CD4-positive, alpha-beta memory T cell (primary cell): ENCODE results near the gene HDAC5. TPM values are rescaled to one million over a fixed set of nuclear protein-coding genes. Genes with fewer than 3 reads are reported as not detected.

ENCODE experiments used
- CTCF ChIA-PET: fragments of 350-600 bp; sonication (Branson Sonifier 250); formaldehyde crosslinking; loops from one replicate; lab custom pipeline; 2021; ENCODE audit warnings: inconsistent platforms; ENCODE audit not compliant: partially characterized antibody; lab: Charles Lee
- POLR2A ChIA-PET: fragments of 350-600 bp; sonication (Branson Sonifier 250); formaldehyde crosslinking; loops from one replicate; lab custom pipeline; 2021; ENCODE audit not compliant: partially characterized antibody; lab: Charles Lee
- DNase-seq, 5 donors: peaks; one replicate each; pipeline versions ENCODE4 v3.0.0 to v3.0.0-alpha.2; 2020 to 2022; ENCODE audit warnings: mixed read lengths in 1 of 5
- H3K27ac ChIP-seq: one replicate; pipeline ENCODE4 v1.7.0; 2013; ENCODE audit warnings: low read depth, low read length
- H3K27me3 ChIP-seq: 2 replicates; pipeline ENCODE4 v1.7.0; 2013; ENCODE audit warnings: mild to moderate bottlenecking, low read length, moderate library complexity; ENCODE audit not compliant: insufficient read depth
- H3K36me3 ChIP-seq: 2 replicates; pipeline ENCODE4 v1.7.0; 2013; ENCODE audit warnings: mild to moderate bottlenecking, low read length, moderate library complexity; ENCODE audit not compliant: insufficient read depth
- H3K4me1 ChIP-seq: 2 replicates; pipeline ENCODE4 v1.7.0; 2013; ENCODE audit warnings: mild to moderate bottlenecking, low read length, moderate library complexity; ENCODE audit not compliant: insufficient read depth
- H3K4me3 ChIP-seq, 2 donors: one replicate each; pipeline ENCODE4 v1.7.0; 2013; ENCODE audit warnings: low read length in 2 of 2, mild to moderate bottlenecking in 1 of 2
- H3K9me3 ChIP-seq, 2 donors: one replicate each; pipeline ENCODE4 v1.7.0; 2013; ENCODE audit warnings: low read length in 2 of 2, control low read depth in 1 of 2; ENCODE audit not compliant: control insufficient read depth in 1 of 2
- H3K27ac Mint-ChIP-seq, 7 donors: one replicate each; pipeline ENCODE4 v1.8.0; 2020 to 2021; ENCODE audit warnings: mixed read lengths in 7 of 7, mild to moderate bottlenecking in 6 of 7, inconsistent platforms in 3 of 7, moderate library complexity in 3 of 7
- H3K27me3 Mint-ChIP-seq, 2 donors: one replicate each; pipeline ENCODE4 v1.8.0; 2020 to 2021; ENCODE audit warnings: mixed read lengths in 2 of 2
- H3K36me3 Mint-ChIP-seq, 2 donors: one replicate each; pipeline ENCODE4 v1.8.0; 2020 to 2021; ENCODE audit warnings: mixed read lengths in 2 of 2, inconsistent platforms in 1 of 2, mild to moderate bottlenecking in 1 of 2
- H3K4me1 Mint-ChIP-seq, 4 donors: one replicate each; pipeline ENCODE4 v1.8.0; 2020 to 2021; ENCODE audit warnings: mixed read lengths in 4 of 4, mild to moderate bottlenecking in 1 of 4
- H3K4me3 Mint-ChIP-seq, 8 donors: one replicate each; pipeline ENCODE4 v1.8.0; 2020 to 2021; ENCODE audit warnings: mixed read lengths in 8 of 8, mild to moderate bottlenecking in 7 of 8, moderate library complexity in 6 of 8, inconsistent platforms in 3 of 8
- H3K9me3 Mint-ChIP-seq, 8 donors: one replicate each; pipeline ENCODE4 v1.8.0; 2020 to 2021; ENCODE audit warnings: mixed read lengths in 8 of 8, mild to moderate bottlenecking in 5 of 8, inconsistent platforms in 3 of 8, moderate library complexity in 1 of 8
- intact Hi-C: fragments of 100-400 bp; cut with micrococcal nuclease; formaldehyde crosslinking; loops from one replicate; pipeline ENCODE4 v1.15.1; 2023
- polyA plus RNA-seq, 2 donors: library from polyadenylated mRNA; unstranded; fragments of 300-500 nt; fragmentation: Illumina TruSeq; gene quantifications; one replicate each; pipeline ENCODE4 v1.2.3, GENCODE V29; 2021
- total RNA-seq, 2 experiments: library from RNA; stranded (reverse); gene quantifications; one replicate each; pipeline ENCODE4 v1.2.3, GENCODE V29; 2021

HDAC5 gene
- total and polyA plus RNA-seq, 4 experiments from 2014 or later, result 12.8 to 74.2 (median 52.8) TPM

DNA sequence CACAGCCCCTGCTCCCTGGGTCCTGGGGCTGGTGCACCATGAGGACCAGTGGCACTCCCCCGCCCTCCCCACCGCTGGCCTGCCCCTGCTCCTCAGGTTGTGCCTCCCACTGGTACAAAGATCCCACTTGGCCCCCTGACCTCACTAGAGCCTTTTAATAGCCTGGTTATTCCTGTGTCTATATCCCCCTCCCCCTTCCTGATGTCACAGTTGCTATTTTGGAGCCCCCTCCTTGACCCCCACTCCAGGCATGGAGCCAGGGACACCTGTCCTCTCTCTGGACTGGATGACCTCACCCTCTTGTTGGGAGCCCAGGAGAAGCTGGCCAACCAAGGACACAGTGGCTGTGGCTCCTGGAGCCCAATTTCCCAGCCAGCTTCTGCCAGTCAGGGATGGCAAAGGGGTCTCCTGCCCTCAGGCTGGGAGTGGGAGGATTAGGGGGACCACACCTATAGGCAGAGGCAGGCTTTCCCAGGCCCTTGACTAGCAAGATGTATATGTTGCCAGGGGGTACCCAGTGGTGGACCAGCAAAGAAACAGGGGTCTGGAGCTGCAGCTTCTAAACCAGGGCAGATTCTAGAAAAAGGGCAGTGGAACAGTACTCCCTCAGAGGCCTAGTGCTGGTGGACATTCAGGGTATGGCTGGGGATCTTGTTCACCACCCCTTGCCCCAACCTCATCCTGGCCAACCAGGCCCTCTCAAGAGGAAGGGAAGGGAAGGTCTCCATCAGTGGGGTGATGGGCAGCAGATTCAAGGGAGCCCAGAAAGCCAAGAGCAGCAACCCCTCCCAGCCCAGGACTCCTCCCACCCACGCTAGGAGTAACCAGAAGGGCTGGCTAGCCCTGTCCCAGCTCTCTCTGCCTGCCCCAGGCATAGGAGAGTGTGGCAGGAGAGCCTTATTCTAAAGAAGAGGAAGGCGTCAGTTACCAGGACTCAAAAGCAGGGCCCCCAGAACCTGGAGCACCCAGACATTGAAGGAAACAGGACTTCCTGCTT, 10.9 kb downstream of the HDAC5 start:
- Histone ChIP-seq H3K36me3 (peaks cover 15% of the 10 kb centered on the region), H3K9me3 (no peaks in the 10 kb centered on the region), H3K27me3 (no peaks in the 10 kb centered on the region), H3K27ac (no peak overlapping the region), H3K4me3 (no peak overlapping the region), H3K4me1 (peaks cover 31% of the 10 kb centered on the region)
- no peak for DNase-seq
- Mint-ChIP-seq H3K27ac (peak overlapping the region in 4 of 7 donors; percentile 20 to 74 (median 52)), H3K4me3 (no peak overlapping the region), H3K36me3 (peaks cover 10 to 19% of the 10 kb centered on the region in 2 donors), H3K4me1 (peaks cover 9 to 48% (median 25%) of the 10 kb centered on the region in 4 donors), H3K9me3 (no peaks in the 10 kb centered on the region), H3K27me3 (no peaks in the 10 kb centered on the region)
- intact Hi-C loops, result no loop called here
- ChIA-PET POLR2A (interaction anchor here (2.5 kb wide), 1 partner anchor 11 kb away, joined by 12 read pairs; the partner anchor contains the start of gene HDAC5), CTCF (interaction anchor here (1.9 kb wide), 1 partner anchor 11 kb away, joined by 4 read pairs; the partner anchor contains the start of gene HDAC5)

DNA sequence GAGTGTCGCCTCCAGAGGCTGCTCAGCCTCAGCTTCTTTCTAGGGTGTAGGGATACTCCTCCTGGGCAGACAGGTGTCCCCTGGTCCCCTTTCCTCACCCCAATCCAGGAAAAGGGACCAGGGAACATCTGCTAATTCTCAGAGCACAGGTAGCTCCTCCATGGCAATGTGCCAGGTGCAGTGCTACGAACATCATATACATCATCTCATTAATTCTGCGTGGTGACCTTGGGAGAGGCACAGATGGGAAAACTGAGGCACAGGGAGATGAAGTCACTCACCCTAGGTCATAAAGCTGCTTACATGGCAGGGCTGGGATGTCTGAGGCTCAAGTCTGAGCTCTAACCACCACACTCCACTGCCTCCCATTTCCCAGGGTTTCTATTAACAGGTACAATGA, 11.7 kb downstream of the HDAC5 start:
- Mint-ChIP-seq H3K4me3 (peak overlapping the region in 1 of 8 donors; percentile 57), H3K27ac (peak overlapping the region in 4 of 7 donors; percentile 29 to 64 (median 42)), H3K9me3 (no peaks in the 10 kb centered on the region), H3K27me3 (no peaks in the 10 kb centered on the region), H3K36me3 (peaks cover 10 to 17% of the 10 kb centered on the region in 2 donors), H3K4me1 (peaks cover 7 to 43% (median 23%) of the 10 kb centered on the region in 4 donors)
- intact Hi-C loops, result no loop called here
- Histone ChIP-seq H3K27me3 (no peaks in the 10 kb centered on the region), H3K4me3 (no peak overlapping the region), H3K4me1 (peaks cover 31% of the 10 kb centered on the region), H3K27ac (no peak overlapping the region), H3K36me3 (peaks cover 15% of the 10 kb centered on the region), H3K9me3 (no peaks in the 10 kb centered on the region)
- DNase-seq, result no peak
- ChIA-PET POLR2A (interaction anchor here (1.2 to 2.5 kb wide), 2 partner anchors 9 to 11 kb away, joined by 3 to 12 read pairs; partner anchors contain the start of gene HDAC5), CTCF (interaction anchor here (0.5 to 1.9 kb wide), 2 partner anchors 12 to 42 kb away, joined by 4 read pairs; partner anchors contain the start of gene HDAC5)

DNA sequence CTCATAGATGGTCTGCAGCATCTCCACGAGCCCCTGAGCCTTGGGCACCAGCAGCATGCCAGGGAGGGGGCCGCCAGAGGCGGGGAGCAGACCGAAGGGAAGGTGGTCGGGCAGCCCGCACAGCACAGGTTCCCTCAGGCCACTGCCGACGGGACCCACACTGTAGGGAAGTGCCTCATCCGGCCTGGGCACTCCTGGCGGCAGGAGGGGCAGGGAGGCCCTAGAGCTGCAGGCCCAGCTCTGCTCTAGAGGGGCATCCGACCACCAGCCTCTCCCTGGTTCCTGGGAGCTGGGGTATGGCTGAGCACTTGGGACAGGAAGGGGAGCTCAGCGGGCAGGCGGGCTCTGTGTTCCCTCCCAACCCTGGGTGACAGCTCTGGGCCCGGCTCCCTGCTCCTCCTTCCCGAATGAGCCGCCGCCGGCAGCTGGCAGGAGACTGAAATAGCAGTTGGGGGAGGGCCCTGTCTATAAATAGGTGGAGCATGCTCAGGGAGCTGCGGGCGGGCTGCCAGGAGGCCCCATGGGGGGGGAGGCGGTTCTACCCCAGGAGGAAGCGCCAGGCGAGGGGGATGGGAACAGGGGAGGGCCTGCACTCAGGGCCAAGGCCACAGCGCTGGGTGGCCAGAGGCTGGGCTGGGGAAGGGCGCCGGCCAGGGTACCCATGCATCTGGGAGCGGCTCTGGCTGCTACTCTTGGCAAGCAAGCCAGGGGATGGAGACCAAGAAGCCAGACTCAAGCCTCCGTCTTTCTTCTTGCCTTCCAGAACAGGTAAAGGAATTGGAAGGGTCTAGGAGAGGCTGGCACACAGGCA, 12.4 kb downstream of the HDAC5 start:
- Mint-ChIP-seq H3K9me3 (no peaks in the 10 kb centered on the region), H3K27ac (no peak overlapping the region), H3K4me3 (peak overlapping the region in 1 of 8 donors; percentile 29), H3K27me3 (no peaks in the 10 kb centered on the region), H3K36me3 (peaks cover 4 to 14% of the 10 kb centered on the region in 2 donors), H3K4me1 (peaks cover 7 to 38% (median 21%) of the 10 kb centered on the region in 4 donors)
- POLR2A ChIA-PET, result interaction anchor here (1.2 to 2.5 kb wide), 2 partner anchors 10 to 12 kb away, joined by 3 to 12 read pairs; partner anchors contain the start of gene HDAC5
- H3K9me3 ChIP-seq, result no peaks in the 10 kb centered on the region
- peaks cover 10% of the 10 kb centered on the region for H3K36me3 ChIP-seq
- no peak overlapping the region for H3K4me3 ChIP-seq
- no peak overlapping the region for H3K27ac ChIP-seq
- CTCF ChIA-PET, result interaction anchor here (0.5 to 1.9 kb wide), 2 partner anchors 13 to 42 kb away, joined by 4 read pairs; partner anchors contain the start of gene HDAC5
- intact Hi-C loops, result no loop called here
- peaks cover 31% of the 10 kb centered on the region for H3K4me1 ChIP-seq
- DNase-seq, result peak; percentile 28 to 63 (median 37)
- no peaks in the 10 kb centered on the region for H3K27me3 ChIP-seq

DNA sequence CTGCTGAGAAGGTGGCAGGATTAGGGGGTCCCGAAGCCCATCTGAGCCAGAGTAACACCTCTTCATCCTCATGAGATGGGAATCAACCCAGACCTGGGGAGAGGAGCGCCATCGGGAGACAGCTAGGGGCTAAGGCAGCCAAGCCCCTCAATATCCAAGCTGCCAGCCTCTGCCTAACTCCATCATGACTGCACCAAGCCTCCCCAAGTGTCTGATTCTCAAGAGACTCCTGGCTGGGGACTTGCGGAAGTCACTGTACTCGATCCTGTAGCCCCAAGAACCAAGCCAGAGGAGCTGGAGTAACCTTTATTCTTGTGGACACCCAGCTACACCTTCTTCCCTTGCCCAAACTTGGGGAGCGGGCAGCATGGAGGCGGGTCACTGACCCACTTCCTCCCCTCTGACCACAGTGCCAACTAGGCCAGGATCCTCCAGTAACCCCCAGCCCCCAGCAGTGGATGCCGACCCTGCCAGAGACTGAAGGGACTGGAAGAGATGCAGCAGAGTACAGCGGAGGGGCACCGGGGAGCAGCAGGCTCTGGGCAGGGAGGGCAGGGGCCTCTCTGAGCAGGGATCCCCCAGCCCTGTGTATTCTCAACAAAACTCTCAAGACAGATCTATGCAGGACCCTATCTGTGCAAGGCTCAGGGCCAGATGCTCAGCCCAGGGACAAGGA, 13.3 kb downstream of the HDAC5 start:
- Mint-ChIP-seq H3K27ac (peak overlapping the region in 1 of 7 donors; percentile 29), H3K4me1 (peaks cover 7 to 34% (median 21%) of the 10 kb centered on the region in 4 donors)
- CTCF ChIA-PET, result no interaction called here

DNA sequence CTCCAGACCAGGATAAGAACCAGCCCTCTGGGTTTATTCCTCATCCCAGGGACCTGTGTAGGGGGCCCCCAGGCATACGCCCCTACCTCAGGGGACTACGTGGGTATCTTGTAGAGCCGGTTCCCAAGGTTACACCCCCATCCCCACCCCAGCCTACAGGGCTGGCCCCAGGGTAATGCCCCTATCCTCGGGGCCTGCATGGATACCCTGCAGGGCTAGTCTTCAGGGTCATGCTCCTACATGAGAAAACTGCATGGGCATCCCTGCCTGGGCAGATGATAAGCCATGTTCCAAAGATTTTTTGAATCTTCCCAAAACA, 14.2 kb downstream of the HDAC5 start:
- H3K9me3 ChIP-seq, result no peaks in the 10 kb centered on the region
- CTCF ChIA-PET, result no interaction called here
- Mint-ChIP-seq H3K9me3 (no peaks in the 10 kb centered on the region), H3K36me3 (peaks cover 7 to 13% of the 10 kb centered on the region in 2 donors), H3K27me3 (no peaks in the 10 kb centered on the region), H3K4me3 (no peak overlapping the region), H3K27ac (no peak overlapping the region), H3K4me1 (peaks cover 7 to 34% (median 21%) of the 10 kb centered on the region in 4 donors)
- intact Hi-C loops, result no loop called here
- H3K27me3 ChIP-seq, result no peaks in the 10 kb centered on the region
- H3K4me3 ChIP-seq, result no peak overlapping the region
- H3K27ac ChIP-seq, result no peak overlapping the region
- POLR2A ChIA-PET, result no interaction called here
- peaks cover 31% of the 10 kb centered on the region for H3K4me1 ChIP-seq
- H3K36me3 ChIP-seq, result peaks cover 8% of the 10 kb centered on the region
- DNase-seq, result no peak

More for the DNA sequence above, 13.3 kb downstream of the HDAC5 start:
- Mint-ChIP-seq H3K36me3 (peaks cover 4 to 11% of the 10 kb centered on the region in 2 donors), H3K9me3 (no peaks in the 10 kb centered on the region), H3K4me3 (no peak overlapping the region), H3K27me3 (no peaks in the 10 kb centered on the region)
- DNase-seq, result no peak
- no peaks in the 10 kb centered on the region for H3K27me3 ChIP-seq
- H3K4me1 ChIP-seq, result peaks cover 31% of the 10 kb centered on the region
- POLR2A ChIA-PET, result interaction anchor here (2.5 kb wide), 1 partner anchor 13 kb away, joined by 12 read pairs; the partner anchor contains the start of gene HDAC5
- no peak overlapping the region for H3K4me3 ChIP-seq
- no peak overlapping the region for H3K27ac ChIP-seq
- intact Hi-C loops, result no loop called here
- H3K36me3 ChIP-seq, result peaks cover 8% of the 10 kb centered on the region
- no peaks in the 10 kb centered on the region for H3K9me3 ChIP-seq

DNA sequence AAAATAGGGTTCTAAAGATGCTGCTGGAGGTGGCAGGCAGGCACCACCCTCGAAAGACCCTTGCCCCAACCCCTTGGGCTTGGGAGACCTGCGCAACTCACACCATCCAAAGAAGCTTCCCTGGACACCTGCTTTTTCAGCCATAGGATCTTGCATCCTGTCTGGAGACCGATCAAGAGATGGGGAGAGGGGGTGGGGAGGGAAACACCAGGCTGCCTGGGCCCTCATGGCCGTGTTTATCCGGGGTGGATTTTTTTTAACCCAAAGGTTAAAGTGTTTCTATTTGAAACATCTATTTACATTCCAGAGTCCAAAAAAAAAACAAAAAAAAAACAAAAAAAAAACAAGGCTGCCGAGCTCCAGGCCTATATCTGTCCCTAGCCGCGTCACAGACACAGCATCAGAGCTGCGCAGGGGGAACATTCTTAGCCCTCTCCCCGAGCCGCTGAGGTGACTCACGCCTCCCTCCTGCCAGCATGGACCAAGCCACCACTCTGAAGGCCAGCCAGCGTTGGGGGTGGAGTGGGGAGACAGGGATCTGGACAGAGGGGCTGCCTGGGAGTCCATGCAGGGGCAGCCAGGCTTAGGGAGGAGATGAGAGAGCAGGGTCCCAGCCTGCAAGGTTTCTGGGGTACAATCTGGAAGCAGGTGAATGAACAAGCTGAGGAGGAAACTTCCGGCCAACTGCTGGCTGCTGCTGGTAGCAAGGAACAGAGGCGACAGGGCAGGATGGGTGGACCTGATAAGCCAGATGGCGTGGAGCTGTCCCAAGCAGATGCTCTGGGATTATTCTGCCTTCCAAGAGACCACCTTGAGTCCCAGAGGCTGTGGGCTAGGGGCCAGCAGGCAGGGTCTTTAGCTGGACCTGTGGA, 14.8 kb downstream of the HDAC5 start:
- ChIA-PET POLR2A (interaction anchor here (1.5 kb wide), 1 partner anchor 15 kb away, joined by 3 read pairs; the partner anchor contains the start of gene HDAC5), CTCF (interaction anchor here (0.7 kb wide), 1 partner anchor 301 kb away, joined by 3 read pairs; no protein-coding TSS in a partner anchor)
- no peak for DNase-seq
- H3K4me1 ChIP-seq, result peaks cover 31% of the 10 kb centered on the region
- H3K36me3 ChIP-seq, result peaks cover 8% of the 10 kb centered on the region
- peak overlapping the region in 1 of 7 donors; percentile 16 for H3K27ac Mint-ChIP-seq
- H3K9me3 ChIP-seq, result no peaks in the 10 kb centered on the region
- no peaks in the 10 kb centered on the region for H3K27me3 Mint-ChIP-seq
- no peaks in the 10 kb centered on the region for H3K27me3 ChIP-seq
- intact Hi-C loops, result no loop called here
- peaks cover 7 to 30% (median 20%) of the 10 kb centered on the region in 4 donors for H3K4me1 Mint-ChIP-seq
- H3K36me3 Mint-ChIP-seq, result peaks cover 7 to 13% of the 10 kb centered on the region in 2 donors
- no peak overlapping the region for H3K27ac ChIP-seq
- H3K9me3 Mint-ChIP-seq, result no peaks in the 10 kb centered on the region
- no peak overlapping the region for H3K4me3 Mint-ChIP-seq
- no peak overlapping the region for H3K4me3 ChIP-seq
